Fibroblast of villous mesenchyme (primary cell): ENCODE measurements around the gene TRPV6. TPM values are rescaled to one million over a fixed set of nuclear protein-coding genes. Genes with fewer than 3 reads are reported as not detected.

Experiments
- DNase-seq: peaks from one replicate; pipeline ENCODE4 v3.0.0-alpha.2; 2010; ENCODE audit warnings: low read depth
- H3K4me3 ChIP-seq: 2 replicates; pipeline ENCODE4 v1.5.1; 2011; ENCODE audit warnings: low read depth, mild to moderate bottlenecking, low read length
- CTCF ChIP-seq: IDR thresholded peaks from 2 replicates; pipeline ENCODE4 v1.5.1; 2012; ENCODE audit warnings: low read depth, mild to moderate bottlenecking, low read length; ENCODE audit not compliant: insufficient read depth
- total RNA-seq: library from RNA; depleted of rRNA; stranded (reverse); fragments of >200 nt; gene quantifications from 2 replicates; pipeline ENCODE4 v1.2.3, GENCODE V29; 2012

Gene TRPV6
- total RNA-seq = not detected in 2 replicates

DNA sequence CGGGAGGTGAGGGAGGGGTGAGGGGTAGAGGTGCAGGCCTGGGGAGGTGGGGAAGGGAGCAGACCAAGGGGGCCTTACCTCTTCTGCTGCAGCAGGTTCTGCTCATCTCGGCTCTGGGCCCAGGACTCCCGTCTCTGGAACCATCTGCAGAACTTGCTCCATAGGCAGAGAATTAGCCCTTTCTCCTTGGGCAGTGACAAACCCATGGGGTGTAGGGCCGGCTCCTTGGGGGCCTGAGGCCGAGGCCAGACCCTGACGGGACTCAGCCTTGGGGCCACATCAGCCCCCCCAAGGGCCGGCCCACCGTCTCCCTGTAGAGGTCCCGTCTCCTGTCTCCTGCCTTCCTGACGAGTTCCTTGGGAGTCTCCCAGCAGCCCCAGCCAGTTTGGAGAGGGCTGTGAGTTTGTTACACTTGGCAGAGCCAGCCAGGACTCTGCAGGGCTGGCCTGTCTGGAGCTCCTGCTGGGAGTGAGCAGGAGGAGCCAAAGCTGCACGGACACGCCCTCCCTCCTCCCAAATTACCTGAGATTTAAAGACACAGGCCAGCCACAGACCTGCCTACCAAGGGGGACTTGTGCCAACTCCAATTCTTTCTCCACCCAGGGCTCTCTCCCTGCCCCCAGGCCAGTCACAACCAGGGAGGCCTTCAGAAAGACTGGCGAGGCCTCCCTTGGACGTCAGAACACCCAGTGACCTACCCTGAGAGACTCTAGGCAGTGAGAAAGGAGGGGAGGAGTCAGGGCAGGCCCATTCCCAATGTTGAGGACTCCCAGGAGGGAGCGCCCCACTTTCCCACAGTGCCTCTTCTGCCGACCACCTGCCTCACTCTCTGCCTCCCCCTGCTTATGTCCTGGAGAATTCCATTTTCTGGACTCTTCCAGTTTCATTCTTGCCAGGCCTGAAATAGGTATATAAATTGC, at the start of gene TRPV6:
Gene TRPV6 (minus strand): TSS at position 435 of the 920 bp plus-strand sequence.
- TF ChIP-seq CTCF = no peak
- no peak within 1 kb of the TSS for H3K4me3 ChIP-seq
- no peak for DNase-seq

- H3K4me3 ChIP-seq = no peak overlapping the region
- no peak for TF ChIP-seq CTCF
- no peak for DNase-seq
These were observed 48.5 kb upstream of the TRPV6 start for GRCh38 chr7:142934056-142934455.

DNA sequence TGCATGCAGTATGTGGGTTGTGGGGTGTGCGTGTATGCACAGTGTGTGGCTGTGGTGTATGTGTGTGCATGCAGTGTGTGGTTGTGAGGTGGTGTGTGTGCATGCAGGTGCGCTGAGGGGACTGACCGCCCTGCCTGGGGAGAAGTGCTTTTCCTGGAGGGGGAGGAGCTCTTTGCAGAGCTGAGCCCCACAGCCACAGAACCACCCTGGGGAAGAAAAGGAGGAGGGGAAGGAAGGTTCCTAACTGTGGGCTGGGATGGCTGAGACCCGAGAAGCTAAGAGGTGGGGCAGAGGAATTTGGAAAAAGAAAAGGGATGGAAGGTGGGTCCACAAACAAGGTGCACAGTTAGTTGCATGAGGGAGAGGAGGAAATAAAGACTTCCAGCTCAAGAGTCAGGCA, 48.1 kb upstream of the TRPV6 start, which contains the start of gene TRPV5:
Gene TRPV5 (minus strand): TSS at position 123 of the 400 bp plus-strand sequence. CDS start 287 bp downstream, outside the sequence.
- no peak for DNase-seq
- no peak within 1 kb of the TSS for H3K4me3 ChIP-seq
- no peak for TF ChIP-seq CTCF

- TF ChIP-seq CTCF = no peak
- DNase-seq = no peak
- no peak overlapping the region for H3K4me3 ChIP-seq
These were observed 47.5 kb upstream of the TRPV6 start for GRCh38 chr7:142933092-142933475.

DNA sequence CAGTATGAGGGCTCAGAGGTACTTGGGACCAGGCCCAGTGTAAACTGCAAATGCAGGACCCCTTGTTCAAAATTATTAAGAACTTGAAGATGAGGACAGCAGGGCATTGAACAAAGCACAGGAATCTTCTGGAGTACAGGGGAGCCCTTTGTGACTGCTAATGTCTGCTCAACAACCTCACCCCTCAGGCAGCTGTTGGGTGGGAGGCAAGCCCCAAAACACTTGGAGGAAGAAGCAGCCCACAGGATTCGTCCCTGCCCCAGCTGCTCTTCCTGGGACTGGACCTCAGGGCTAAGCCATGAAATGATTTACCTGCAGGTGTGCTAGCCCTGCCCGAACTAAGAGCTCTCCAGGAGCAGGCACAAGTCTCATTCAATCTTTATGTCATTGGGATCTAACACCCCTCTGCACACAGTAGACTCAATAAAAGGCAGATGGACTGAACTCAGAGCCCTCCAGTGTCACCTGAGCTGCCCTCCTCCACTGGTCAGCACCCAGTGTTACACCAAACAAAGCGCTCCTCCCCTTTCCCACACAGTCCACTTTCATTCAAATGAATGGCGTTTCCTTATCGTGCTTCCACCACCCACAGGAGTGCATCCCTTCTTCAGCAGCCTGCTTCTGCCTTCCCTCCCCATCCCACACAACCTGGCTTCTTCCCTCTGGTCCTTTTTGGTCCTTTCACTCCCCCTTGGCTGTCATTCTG, 47.0 kb upstream of the TRPV6 start:
- TF ChIP-seq CTCF = no peak
- DNase-seq = no peak

DNA sequence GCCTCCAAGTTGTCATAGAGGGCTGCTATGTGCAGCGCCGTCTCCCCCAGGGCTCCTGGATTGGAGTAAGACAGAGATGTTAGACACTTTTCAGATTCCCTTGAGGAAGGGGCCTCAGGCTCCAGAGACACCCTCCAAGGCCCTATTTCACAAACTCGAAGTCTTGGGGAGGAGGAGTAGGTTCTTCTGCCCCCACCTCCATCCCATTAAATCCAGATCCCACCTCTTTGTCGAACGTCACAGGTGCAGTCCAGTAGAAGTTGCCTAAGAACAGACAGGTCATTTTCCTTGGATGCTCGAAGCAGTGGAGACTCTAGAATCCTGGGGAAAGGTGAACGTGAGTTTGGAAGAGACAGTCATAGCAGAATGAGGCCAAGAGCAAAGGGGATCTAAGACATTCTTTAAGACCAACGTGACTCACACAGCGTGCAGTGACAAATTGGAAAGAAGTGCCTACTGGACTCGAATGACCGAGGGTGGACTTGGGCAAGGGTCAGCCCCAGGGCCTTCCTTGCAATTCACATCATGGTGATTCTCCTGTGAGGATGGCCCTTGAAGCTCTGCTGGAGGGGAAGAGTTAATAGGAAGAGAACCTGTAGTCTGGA, 44.7 kb upstream of the TRPV6 start:
- H3K4me3 ChIP-seq = no peak overlapping the region
- no peak for DNase-seq
- TF ChIP-seq CTCF = no peak

More for the DNA sequence above, 47.0 kb upstream of the TRPV6 start:
- no peak overlapping the region for H3K4me3 ChIP-seq
